Activated T-cell treated with anti-CD3 and anti-CD28 coated beads, Interleukin-2, amount 50 U/mL, for 48 hours (primary cell): ENCODE data around the gene SPIRE1.
"Not testable (repeated sequence)": the region's sequence is repeated elsewhere in the genome, so short reads cannot be mapped to it uniquely, and the experiment has no call there.

Source experiments
- DNase-seq, 2 experiments: peaks; one replicate each; pipeline ENCODE4 v3.0.0-alpha.2; 2020

SPIRE1 gene

GRCh38 chr18:12551943-12552878 lies 105.7 kb downstream of the SPIRE1 start:
- not testable (repeated sequence) for DNase-seq

- DNase-seq: not testable (repeated sequence)
Measured at GRCh38 chr18:12551466-12551865, 106.4 kb downstream of the SPIRE1 start.

GRCh38 chr18:12543697-12544096 lies 114.2 kb downstream of the SPIRE1 start:
- DNase-seq: no peak

GRCh38 chr18:12540751-12541150 lies 117.2 kb downstream of the SPIRE1 start:
- no peak for DNase-seq

- DNase-seq: not testable (repeated sequence)
Measured at GRCh38 chr18:12539158-12539557, 118.7 kb downstream of the SPIRE1 start.

GRCh38 chr18:12534820-12535219 lies 123.1 kb downstream of the SPIRE1 start:
- no peak for DNase-seq

GRCh38 chr18:12532661-12533060 lies 125.2 kb downstream of the SPIRE1 start:
- DNase-seq: no peak

GRCh38 chr18:12531749-12532148 lies 126.2 kb downstream of the SPIRE1 start:
- no peak for DNase-seq

- no peak for DNase-seq
Measured at GRCh38 chr18:12520442-12520992, 137.4 kb downstream of the SPIRE1 start.

- DNase-seq: no peak
Measured at GRCh38 chr18:12518832-12519531, 138.9 kb downstream of the SPIRE1 start.

- no peak for DNase-seq
Measured at GRCh38 chr18:12518326-12518725, 139.6 kb downstream of the SPIRE1 start.

- no peak for DNase-seq
Measured at GRCh38 chr18:12517142-12517825, 140.6 kb downstream of the SPIRE1 start.

- DNase-seq: no peak
Measured at GRCh38 chr18:12516049-12516630, 141.8 kb downstream of the SPIRE1 start.

GRCh38 chr18:12515550-12515949 lies 142.4 kb downstream of the SPIRE1 start:
- DNase-seq: no peak

- DNase-seq: no peak
Measured at GRCh38 chr18:12507007-12507406, 150.9 kb downstream of the SPIRE1 start.

- no peak for DNase-seq
Measured at GRCh38 chr18:12500986-12501385, 156.9 kb downstream of the SPIRE1 start.

- DNase-seq: no peak
Measured at GRCh38 chr18:12497839-12498238, 160.1 kb downstream of the SPIRE1 start.

GRCh38 chr18:12497296-12497695 lies 160.6 kb downstream of the SPIRE1 start:
- DNase-seq: no peak

- DNase-seq: no peak
Measured at GRCh38 chr18:12492907-12493306, 165.0 kb downstream of the SPIRE1 start.

GRCh38 chr18:12491611-12492435 lies 166.1 kb downstream of the SPIRE1 start:
- no peak for DNase-seq

GRCh38 chr18:12485479-12486105 lies 172.3 kb downstream of the SPIRE1 start:
- no peak for DNase-seq
